H9 (cell line): ENCODE measurements around the gene SAMHD1. TPM values are rescaled to one million over a fixed set of nuclear protein-coding genes. Genes with fewer than 3 reads are reported as not detected.

Experiments
- DNase-seq: peaks from one replicate; pipeline ENCODE4 v3.0.0-alpha.2; 2017
- H2AFZ ChIP-seq: one replicate; pipeline ENCODE4 v1.6.1; 2013; ENCODE audit warnings: mild to moderate bottlenecking, low read length, control low read depth, moderate library complexity
- H2AK5ac ChIP-seq: 2 replicates; pipeline ENCODE4 v1.6.1; 2013; ENCODE audit warnings: low read length, control low read depth, mixed read lengths; ENCODE audit not compliant: insufficient read length
- H2BK120ac ChIP-seq: one replicate; pipeline ENCODE4 v1.6.1; 2013; ENCODE audit warnings: low read depth, mild to moderate bottlenecking, low read length, control low read depth, inconsistent platforms; ENCODE audit not compliant: poor library complexity, severe bottlenecking
- H2BK12ac ChIP-seq: 2 replicates; pipeline ENCODE4 v1.6.1; 2013; ENCODE audit warnings: low read length, control low read depth, mixed read lengths, low read depth; ENCODE audit not compliant: insufficient read length
- H2BK15ac ChIP-seq: 2 replicates; pipeline ENCODE4 v1.6.1; 2013; ENCODE audit warnings: low read depth, low read length, control low read depth
- H2BK20ac ChIP-seq: one replicate; pipeline ENCODE4 v1.6.1; 2013; ENCODE audit warnings: low read depth, mild to moderate bottlenecking, low read length, control low read depth, inconsistent platforms; ENCODE audit not compliant: poor library complexity, severe bottlenecking
- H2BK5ac ChIP-seq: 2 replicates; pipeline ENCODE4 v1.6.1; 2013; ENCODE audit warnings: low read length, control low read depth, mixed read lengths; ENCODE audit not compliant: insufficient read length
- H3K14ac ChIP-seq: 2 replicates; pipeline ENCODE4 v1.6.1; 2013; ENCODE audit warnings: low read length, control low read depth; ENCODE audit not compliant: insufficient read depth
- H3K18ac ChIP-seq: 2 replicates; pipeline ENCODE4 v1.6.1; 2013; ENCODE audit warnings: low read depth, mild to moderate bottlenecking, mixed read lengths, low read length, control low read depth; ENCODE audit not compliant: insufficient read length
- H3K23ac ChIP-seq: 2 replicates; pipeline ENCODE4 v1.6.1; 2013; ENCODE audit warnings: low read length, control low read depth, mixed read lengths, low read depth; ENCODE audit not compliant: insufficient read length
- H3K23me2 ChIP-seq: 2 replicates; pipeline ENCODE4 v1.6.1; 2013; ENCODE audit warnings: low read depth, mild to moderate bottlenecking, mixed read lengths, low read length, control low read depth; ENCODE audit not compliant: insufficient read length, poor library complexity, severe bottlenecking
- H3K27ac ChIP-seq: 2 replicates; pipeline ENCODE4 v1.5.1; 2013; ENCODE audit warnings: low read length, control low read depth, mixed read lengths, low read depth; ENCODE audit not compliant: insufficient read length
- H3K27me3 ChIP-seq: 2 replicates; pipeline ENCODE4 v1.6.1; 2013; ENCODE audit warnings: low read length, control low read depth, inconsistent platforms; ENCODE audit not compliant: insufficient read depth
- H3K4ac ChIP-seq: 2 replicates; pipeline ENCODE4 v1.6.1; 2013; ENCODE audit warnings: low read depth, mild to moderate bottlenecking, control low read depth, inconsistent platforms, low read length, moderate library complexity
- H3K4me1 ChIP-seq: 2 replicates; pipeline ENCODE4 v1.6.1; 2013; ENCODE audit warnings: low read length, control low read depth, inconsistent platforms; ENCODE audit not compliant: insufficient read depth
- H3K4me2 ChIP-seq: 2 replicates; pipeline ENCODE4 v1.6.1; 2013; ENCODE audit warnings: low read length, control low read depth, mixed read lengths; ENCODE audit not compliant: insufficient read length, insufficient read depth
- H3K56ac ChIP-seq: 2 replicates; pipeline ENCODE4 v1.6.1; 2013; ENCODE audit warnings: low read depth, mild to moderate bottlenecking, mixed read lengths, low read length, control low read depth; ENCODE audit not compliant: insufficient read length
- H3K79me1 ChIP-seq: 2 replicates; pipeline ENCODE4 v1.6.1; 2013; ENCODE audit warnings: low read depth, mild to moderate bottlenecking, moderate library complexity, low read length, control low read depth, inconsistent platforms; ENCODE audit not compliant: insufficient read depth, poor library complexity, severe bottlenecking
- H3K79me2 ChIP-seq: 2 replicates; pipeline ENCODE4 v1.6.1; 2013; ENCODE audit warnings: low read length, control low read depth, inconsistent platforms; ENCODE audit not compliant: insufficient read depth
- H3K9ac ChIP-seq: 2 replicates; pipeline ENCODE4 v1.6.1; 2013; ENCODE audit warnings: low read length, control low read depth, mixed read lengths; ENCODE audit not compliant: insufficient read length; ENCODE audit errors: extremely low read depth
- H3K9me3 ChIP-seq: one replicate; pipeline ENCODE4 v1.6.1; 2013; ENCODE audit warnings: low read depth, low read length, inconsistent platforms; ENCODE audit not compliant: control insufficient read depth
- H3T11ph ChIP-seq: one replicate; pipeline ENCODE4 v1.6.1; 2013; ENCODE audit warnings: mild to moderate bottlenecking, low read length, control low read depth, inconsistent platforms
- H4K20me1 ChIP-seq: one replicate; pipeline ENCODE4 v1.6.1; 2013; ENCODE audit not compliant: control insufficient read depth, insufficient read length, insufficient read depth
- H4K5ac ChIP-seq: 2 replicates; pipeline ENCODE4 v1.6.1; 2013; ENCODE audit warnings: low read depth, mild to moderate bottlenecking, mixed read lengths, low read length, control low read depth; ENCODE audit not compliant: insufficient read length
- H4K8ac ChIP-seq: replicated peaks from 2 replicates; pipeline ENCODE4 v1.6.1; 2013; ENCODE audit warnings: low read length, control low read depth, mixed read lengths, low read depth; ENCODE audit not compliant: insufficient read length
- H4K91ac ChIP-seq: 2 replicates; pipeline ENCODE4 v1.6.1; 2013; ENCODE audit warnings: low read depth, mild to moderate bottlenecking, moderate library complexity, mixed read lengths, low read length, control low read depth; ENCODE audit not compliant: insufficient read length
- H3K27ac Mint-ChIP-seq, 3 experiments: 2 replicates in 2 of 3; 3 replicates in 1 of 3; pipeline ENCODE4 v1.8.0; 2020 to 2021; ENCODE audit warnings: mixed read lengths in 3 of 3, mild to moderate bottlenecking in 1 of 3, moderate library complexity in 1 of 3
- H3K27me3 Mint-ChIP-seq: 2 replicates; pipeline ENCODE4 v1.8.0; 2021; ENCODE audit warnings: low read depth, mild to moderate bottlenecking, moderate library complexity, mixed read lengths
- H3K36me3 Mint-ChIP-seq, 3 experiments: 2 replicates in 2 of 3; 3 replicates in 1 of 3; pipeline ENCODE4 v1.8.0; 2020 to 2021; ENCODE audit warnings: low read depth in 3 of 3, mixed read lengths in 3 of 3; ENCODE audit not compliant: insufficient read depth in 1 of 3
- H3K4me1 Mint-ChIP-seq, 2 experiments: 2 replicates each; pipeline ENCODE4 v1.8.0; 2020; ENCODE audit warnings: mixed read lengths in 2 of 2
- H3K4me3 Mint-ChIP-seq, 2 experiments: 2 replicates in 1 of 2; 3 replicates in 1 of 2; pipeline ENCODE4 v1.8.0; 2020 to 2021; ENCODE audit warnings: mild to moderate bottlenecking in 2 of 2, mixed read lengths in 2 of 2, moderate library complexity in 1 of 2
- H3K9me3 Mint-ChIP-seq, 2 experiments: 2 replicates in 1 of 2; 3 replicates in 1 of 2; pipeline ENCODE4 v1.8.0; 2020; ENCODE audit warnings: mild to moderate bottlenecking in 2 of 2, mixed read lengths in 2 of 2, moderate library complexity in 1 of 2
- CTCF ChIP-seq: fragments of 200-600 bp; sonication (generic); conservative IDR thresholded peaks from 3 replicates; pipeline ENCODE4 v1.8.0; 2021; ENCODE audit warnings: antibody characterized with exemption, mild to moderate bottlenecking
- WGBS: extraction: QIAGEN DNeasy Blood & Tissue Kit; methylation state at CpG from one replicate; pipeline ENCODE4 v1.1.7; 2013; ENCODE audit warnings: missing lambda C conversion rate, low lambda C conversion rate, mixed read lengths; ENCODE audit not compliant: insufficient read length; ENCODE audit errors: extremely low coverage; 5-methylcytosine and 5-hydroxymethylcytosine counted together
- total RNA-seq: library from RNA; stranded (reverse); gene quantifications from 2 replicates; pipeline ENCODE4 v1.2.1, GENCODE V29; 2021

The SAMHD1 gene
- total RNA-seq, 1 experiment from 2014 or later, result 53.1 TPM

GRCh38 chr20:36959242-36959641, 7.7 kb upstream of the SAMHD1 start:
- H2AK5ac ChIP-seq, result no peak overlapping the region
- H3K23ac ChIP-seq, result no peak overlapping the region
- no peak overlapping the region for H3K4me2 ChIP-seq
- peaks cover 13% of the 10 kb centered on the region for H3K9me3 ChIP-seq
- H3K4ac ChIP-seq, result no peak overlapping the region
- H3K9me3 Mint-ChIP-seq, result peaks cover 15 to 24% of the 10 kb centered on the region in 2 experiments
- H2BK15ac ChIP-seq, result no peak overlapping the region
- no peak overlapping the region; a peak in 1 of 7 replicates for H3K27ac Mint-ChIP-seq
- H3K27me3 Mint-ChIP-seq, result no peaks in the 10 kb centered on the region; the same call in 1 of the 2 replicates
- H2BK20ac ChIP-seq, result no peak overlapping the region
- no peaks in the 10 kb centered on the region for H3K79me2 ChIP-seq
- H4K8ac ChIP-seq, result no peak overlapping the region
- DNase-seq, result no peak
- H3K9ac ChIP-seq, result no peak overlapping the region
- TF ChIP-seq CTCF, result no peak
- WGBS, result no CpG with 5 or more reads among the region's 4 CpGs
- H3K56ac ChIP-seq, result no peak overlapping the region
- 0 out of 4 replicates have a peak, but pooled peaks cover 0 to 2% of the 10 kb centered on the region in 2 experiments for H3K4me1 Mint-ChIP-seq
- no peak overlapping the region for H3K14ac ChIP-seq
- H2BK120ac ChIP-seq, result no peak overlapping the region
- no peak overlapping the region for H3K27ac ChIP-seq
- H3K79me1 ChIP-seq, result no peaks in the 10 kb centered on the region
- no peak overlapping the region for H2BK12ac ChIP-seq
- H3K4me1 ChIP-seq, result no peaks in the 10 kb centered on the region
- no peaks in the 10 kb centered on the region for H3K27me3 ChIP-seq
- no peak overlapping the region for H3K18ac ChIP-seq
- no peak overlapping the region for H3T11ph ChIP-seq
- no peak overlapping the region for H4K5ac ChIP-seq
- no peak overlapping the region for H2BK5ac ChIP-seq
- no peak overlapping the region for H2AFZ ChIP-seq
- no peaks in the 10 kb centered on the region for H3K23me2 ChIP-seq
- no peak overlapping the region for H4K91ac ChIP-seq
- H3K4me3 Mint-ChIP-seq, result no peak overlapping the region
- peaks cover 10 to 16% (median 16%) of the 10 kb centered on the region in 3 experiments; a peak in 6 of 7 replicates for H3K36me3 Mint-ChIP-seq
- no peaks in the 10 kb centered on the region for H4K20me1 ChIP-seq
